NB4 (cell line): ENCODE measurements around the gene RASAL2.

Experiments
- DNase-seq: peaks from one replicate; pipeline ENCODE4 v3.0.0; 2010; ENCODE audit warnings: low read depth
- H3K4me3 ChIP-seq: one replicate; pipeline ENCODE4 v1.5.1; 2011; ENCODE audit warnings: mild to moderate bottlenecking, low read depth, low read length, moderate library complexity
- CTCF ChIP-seq: IDR thresholded peaks from one replicate; pipeline ENCODE4 v1.5.1; 2012; ENCODE audit warnings: low read depth, low read length
- MAX ChIP-seq: IDR thresholded peaks from 2 replicates; pipeline ENCODE4 v1.6.1; 2011; ENCODE audit warnings: low read depth, low read length
- MYC ChIP-seq: IDR thresholded peaks from 2 replicates; pipeline ENCODE4 v1.6.1; 2011; ENCODE audit warnings: low read depth, low read length
- POLR2A ChIP-seq: IDR thresholded peaks from 2 replicates; pipeline ENCODE4 v1.6.1; 2011; ENCODE audit warnings: mild to moderate bottlenecking; ENCODE audit not compliant: insufficient read length; ENCODE audit errors: extremely low read depth

The RASAL2 gene

GRCh38 chr1:178417858-178418257, 324.0 kb downstream of the RASAL2 start:
- H3K4me3 ChIP-seq, result no peak overlapping the region
- DNase-seq, result peak; percentile 21
- TF ChIP-seq MYC, result no peak
- TF ChIP-seq POLR2A, result no peak
- no peak for TF ChIP-seq MAX
- TF ChIP-seq CTCF, result no peak

- no peak for DNase-seq
- TF ChIP-seq MYC (no peak), MAX (no peak), POLR2A (no peak), CTCF (no peak)
- H3K4me3 ChIP-seq, result no peak overlapping the region
These were observed 324.5 kb downstream of the RASAL2 start for GRCh38 chr1:178418284-178418955.

- no peak for DNase-seq
- no peak overlapping the region for H3K4me3 ChIP-seq
- no peak for TF ChIP-seq POLR2A
- no peak for TF ChIP-seq MYC
- no peak for TF ChIP-seq MAX
- no peak for TF ChIP-seq CTCF
These were observed 340.5 kb downstream of the RASAL2 start for GRCh38 chr1:178434360-178434759.

GRCh38 chr1:178434899-178435435, 341.1 kb downstream of the RASAL2 start:
- H3K4me3 ChIP-seq, result no peak overlapping the region
- DNase-seq, result no peak
- TF ChIP-seq MAX, result no peak
- TF ChIP-seq MYC, result no peak
- TF ChIP-seq CTCF, result no peak
- no peak for TF ChIP-seq POLR2A

GRCh38 chr1:178436899-178437298, 343.0 kb downstream of the RASAL2 start:
- no peak overlapping the region for H3K4me3 ChIP-seq
- DNase-seq, result no peak
- TF ChIP-seq CTCF (no peak), MAX (no peak), MYC (no peak), POLR2A (no peak)
